ENCODE results near the gene TMEM25. TPM values are rescaled to one million over a fixed set of nuclear protein-coding genes. Genes with fewer than 3 reads are reported as not detected.
A peak's percentile ranks its signal among the peaks of the same experiment; 100 is the strongest.
"Not testable (repeated sequence)": the region's sequence is repeated elsewhere in the genome, so short reads cannot be mapped to it uniquely, and the experiment has no call there.

The TMEM25 gene
- total and polyA plus RNA-seq, 12 donors: 27.0 to 113 (median 55.9) TPM

GRCh38 chr11:118570787-118571186 is 39.8 kb downstream of the TMEM25 start:
- H3K4me1 ChIP-seq (replicated peaks in 1 of 2): peaks cover 8 to 32% of the 10 kb centered on the region in 2 donors
- intact Hi-C loops (cut with DNase I): no loop called here
- DNase-seq: no peak
- H3K27me3 ChIP-seq: no peaks in the 10 kb centered on the region
- H3K9me3 ChIP-seq (replicated peaks in 1 of 3): no peaks in the 10 kb centered on the region
- H3K4me3 ChIP-seq: no peak overlapping the region
- no peak for TF ChIP-seq CTCF (IDR thresholded peaks at IDR 0.05)
- no peak for TF ChIP-seq POLR2A (IDR thresholded peaks at IDR 0.05)
- 86 to 97% (median 95%) methylated on average over 1 of the region's 1 CpG for WGBS, 4 donors
- no peak overlapping the region for H3K27ac ChIP-seq
- no peaks in the 10 kb centered on the region for H3K36me3 ChIP-seq (replicated peaks in 1 of 2)

- Histone ChIP-seq H3K4me3 (peak overlapping the region in 2 of 4 donors; percentile 85 to 98), H3K4me1 (replicated peaks in 1 of 2) (peaks cover 8 to 38% of the 10 kb centered on the region in 2 donors), H3K27ac (peak overlapping the region; percentile 30 to 99 (median 98))
- H3K9me3 ChIP-seq (replicated peaks in 1 of 3); intact Hi-C loops (cut with DNase I); H3K36me3 ChIP-seq (replicated peaks in 1 of 2); H3K27me3 ChIP-seq: not testable (repeated sequence)
- peak in 4 of 7 donors; percentile 27 to 70 (median 44) for DNase-seq
- 3 to 13% (median 8%) methylated on average over 15 of the region's 15 CpGs for WGBS, 4 donors
Observed at GRCh38 chr11:118571701-118572060, 40.7 kb downstream of the TMEM25 start.

GRCh38 chr11:118572061-118572980 is 41.3 kb downstream of the TMEM25 start, which contains the start of gene ARCN1:
Gene ARCN1 (plus strand): TSS chr11:118572409. CDS start chr11:118572548, 139 bp downstream.
- no peak for TF ChIP-seq CTCF (IDR thresholded peaks at IDR 0.05)
- TF ChIP-seq POLR2A (IDR thresholded peaks at IDR 0.05): peak in 1 of 2 donors; percentile 33
- intact Hi-C loops (cut with DNase I): no loop called here
- WGBS, 4 donors: 0 to 1% (median 1%) methylated on average over 8 to 55 of the region's 55 CpGs
- H3K9me3 ChIP-seq (replicated peaks in 1 of 3): no peaks in the 10 kb centered on the region
- no peaks in the 10 kb centered on the region for H3K27me3 ChIP-seq
- peak; percentile 71 to 86 (median 75) for DNase-seq
- H3K27ac ChIP-seq: peak within 1 kb of the TSS; percentile 95 to 99 (median 98)
- no peaks in the 10 kb centered on the region for H3K36me3 ChIP-seq (replicated peaks in 1 of 2)
- H3K4me3 ChIP-seq: peak within 1 kb of the TSS; percentile 85 to 98 (median 93)
- H3K4me1 ChIP-seq (replicated peaks in 1 of 2): peaks cover 8 to 42% of the 10 kb centered on the region in 2 donors

GRCh38 chr11:118572981-118573550 is 42.1 kb downstream of the TMEM25 start:
- Histone ChIP-seq H3K36me3 (replicated peaks in 1 of 2) (no peaks in the 10 kb centered on the region), H3K27ac (peak overlapping the region; percentile 95 to 99 (median 98)), H3K4me1 (replicated peaks in 1 of 2) (peaks cover 8 to 42% of the 10 kb centered on the region in 2 donors), H3K4me3 (peak overlapping the region; percentile 85 to 98 (median 93)), H3K9me3 (replicated peaks in 1 of 3) (no peaks in the 10 kb centered on the region), H3K27me3 (no peaks in the 10 kb centered on the region)
- TF ChIP-seq POLR2A (IDR thresholded peaks at IDR 0.05): no peak
- no peak for TF ChIP-seq CTCF (IDR thresholded peaks at IDR 0.05)
- WGBS, 4 donors: 0 to 1% (median 0%) methylated on average over 10 of the region's 10 CpGs
- DNase-seq: no peak
- intact Hi-C loops (cut with DNase I): no loop called here

Measured in adrenal gland (tissue), 12 donors.